H9 (cell line): Measurements from ENCODE around the gene NEDD4L. TPM values are rescaled to one million over a fixed set of nuclear protein-coding genes. Genes with fewer than 3 reads are reported as not detected.
A peak's percentile ranks its signal among the peaks of the same experiment; 100 is the strongest.

Experiments
- DNase-seq: peaks from one replicate; pipeline ENCODE4 v3.0.0-alpha.2; 2017
- H2AFZ ChIP-seq: one replicate; pipeline ENCODE4 v1.6.1; 2013; ENCODE audit warnings: mild to moderate bottlenecking, low read length, control low read depth, moderate library complexity
- H2AK5ac ChIP-seq: 2 replicates; pipeline ENCODE4 v1.6.1; 2013; ENCODE audit warnings: low read length, control low read depth, mixed read lengths; ENCODE audit not compliant: insufficient read length
- H2BK120ac ChIP-seq: one replicate; pipeline ENCODE4 v1.6.1; 2013; ENCODE audit warnings: low read depth, mild to moderate bottlenecking, low read length, control low read depth, inconsistent platforms; ENCODE audit not compliant: poor library complexity, severe bottlenecking
- H2BK12ac ChIP-seq: 2 replicates; pipeline ENCODE4 v1.6.1; 2013; ENCODE audit warnings: low read length, control low read depth, mixed read lengths, low read depth; ENCODE audit not compliant: insufficient read length
- H2BK15ac ChIP-seq: 2 replicates; pipeline ENCODE4 v1.6.1; 2013; ENCODE audit warnings: low read depth, low read length, control low read depth
- H2BK20ac ChIP-seq: one replicate; pipeline ENCODE4 v1.6.1; 2013; ENCODE audit warnings: low read depth, mild to moderate bottlenecking, low read length, control low read depth, inconsistent platforms; ENCODE audit not compliant: poor library complexity, severe bottlenecking
- H2BK5ac ChIP-seq: 2 replicates; pipeline ENCODE4 v1.6.1; 2013; ENCODE audit warnings: low read length, control low read depth, mixed read lengths; ENCODE audit not compliant: insufficient read length
- H3K14ac ChIP-seq: 2 replicates; pipeline ENCODE4 v1.6.1; 2013; ENCODE audit warnings: low read length, control low read depth; ENCODE audit not compliant: insufficient read depth
- H3K18ac ChIP-seq: 2 replicates; pipeline ENCODE4 v1.6.1; 2013; ENCODE audit warnings: low read depth, mild to moderate bottlenecking, mixed read lengths, low read length, control low read depth; ENCODE audit not compliant: insufficient read length
- H3K23ac ChIP-seq: 2 replicates; pipeline ENCODE4 v1.6.1; 2013; ENCODE audit warnings: low read length, control low read depth, mixed read lengths, low read depth; ENCODE audit not compliant: insufficient read length
- H3K23me2 ChIP-seq: 2 replicates; pipeline ENCODE4 v1.6.1; 2013; ENCODE audit warnings: low read depth, mild to moderate bottlenecking, mixed read lengths, low read length, control low read depth; ENCODE audit not compliant: insufficient read length, poor library complexity, severe bottlenecking
- H3K27ac ChIP-seq: 2 replicates; pipeline ENCODE4 v1.5.1; 2013; ENCODE audit warnings: low read length, control low read depth, mixed read lengths, low read depth; ENCODE audit not compliant: insufficient read length
- H3K27me3 ChIP-seq: 2 replicates; pipeline ENCODE4 v1.6.1; 2013; ENCODE audit warnings: low read length, control low read depth, inconsistent platforms; ENCODE audit not compliant: insufficient read depth
- H3K4ac ChIP-seq: 2 replicates; pipeline ENCODE4 v1.6.1; 2013; ENCODE audit warnings: low read depth, mild to moderate bottlenecking, control low read depth, inconsistent platforms, low read length, moderate library complexity
- H3K4me1 ChIP-seq: 2 replicates; pipeline ENCODE4 v1.6.1; 2013; ENCODE audit warnings: low read length, control low read depth, inconsistent platforms; ENCODE audit not compliant: insufficient read depth
- H3K4me2 ChIP-seq: 2 replicates; pipeline ENCODE4 v1.6.1; 2013; ENCODE audit warnings: low read length, control low read depth, mixed read lengths; ENCODE audit not compliant: insufficient read length, insufficient read depth
- H3K56ac ChIP-seq: 2 replicates; pipeline ENCODE4 v1.6.1; 2013; ENCODE audit warnings: low read depth, mild to moderate bottlenecking, mixed read lengths, low read length, control low read depth; ENCODE audit not compliant: insufficient read length
- H3K79me1 ChIP-seq: 2 replicates; pipeline ENCODE4 v1.6.1; 2013; ENCODE audit warnings: low read depth, mild to moderate bottlenecking, moderate library complexity, low read length, control low read depth, inconsistent platforms; ENCODE audit not compliant: insufficient read depth, poor library complexity, severe bottlenecking
- H3K79me2 ChIP-seq: 2 replicates; pipeline ENCODE4 v1.6.1; 2013; ENCODE audit warnings: low read length, control low read depth, inconsistent platforms; ENCODE audit not compliant: insufficient read depth
- H3K9ac ChIP-seq: 2 replicates; pipeline ENCODE4 v1.6.1; 2013; ENCODE audit warnings: low read length, control low read depth, mixed read lengths; ENCODE audit not compliant: insufficient read length; ENCODE audit errors: extremely low read depth
- H3K9me3 ChIP-seq: one replicate; pipeline ENCODE4 v1.6.1; 2013; ENCODE audit warnings: low read depth, low read length, inconsistent platforms; ENCODE audit not compliant: control insufficient read depth
- H3T11ph ChIP-seq: one replicate; pipeline ENCODE4 v1.6.1; 2013; ENCODE audit warnings: mild to moderate bottlenecking, low read length, control low read depth, inconsistent platforms
- H4K20me1 ChIP-seq: one replicate; pipeline ENCODE4 v1.6.1; 2013; ENCODE audit not compliant: control insufficient read depth, insufficient read length, insufficient read depth
- H4K5ac ChIP-seq: 2 replicates; pipeline ENCODE4 v1.6.1; 2013; ENCODE audit warnings: low read depth, mild to moderate bottlenecking, mixed read lengths, low read length, control low read depth; ENCODE audit not compliant: insufficient read length
- H4K8ac ChIP-seq: replicated peaks from 2 replicates; pipeline ENCODE4 v1.6.1; 2013; ENCODE audit warnings: low read length, control low read depth, mixed read lengths, low read depth; ENCODE audit not compliant: insufficient read length
- H4K91ac ChIP-seq: 2 replicates; pipeline ENCODE4 v1.6.1; 2013; ENCODE audit warnings: low read depth, mild to moderate bottlenecking, moderate library complexity, mixed read lengths, low read length, control low read depth; ENCODE audit not compliant: insufficient read length
- H3K27ac Mint-ChIP-seq, 3 experiments: 2 replicates in 2 of 3; 3 replicates in 1 of 3; pipeline ENCODE4 v1.8.0; 2020 to 2021; ENCODE audit warnings: mixed read lengths in 3 of 3, mild to moderate bottlenecking in 1 of 3, moderate library complexity in 1 of 3
- H3K27me3 Mint-ChIP-seq: 2 replicates; pipeline ENCODE4 v1.8.0; 2021; ENCODE audit warnings: low read depth, mild to moderate bottlenecking, moderate library complexity, mixed read lengths
- H3K36me3 Mint-ChIP-seq, 3 experiments: 2 replicates in 2 of 3; 3 replicates in 1 of 3; pipeline ENCODE4 v1.8.0; 2020 to 2021; ENCODE audit warnings: low read depth in 3 of 3, mixed read lengths in 3 of 3; ENCODE audit not compliant: insufficient read depth in 1 of 3
- H3K4me1 Mint-ChIP-seq, 2 experiments: 2 replicates each; pipeline ENCODE4 v1.8.0; 2020; ENCODE audit warnings: mixed read lengths in 2 of 2
- H3K4me3 Mint-ChIP-seq, 2 experiments: 2 replicates in 1 of 2; 3 replicates in 1 of 2; pipeline ENCODE4 v1.8.0; 2020 to 2021; ENCODE audit warnings: mild to moderate bottlenecking in 2 of 2, mixed read lengths in 2 of 2, moderate library complexity in 1 of 2
- H3K9me3 Mint-ChIP-seq, 2 experiments: 2 replicates in 1 of 2; 3 replicates in 1 of 2; pipeline ENCODE4 v1.8.0; 2020; ENCODE audit warnings: mild to moderate bottlenecking in 2 of 2, mixed read lengths in 2 of 2, moderate library complexity in 1 of 2
- WGBS: extraction: QIAGEN DNeasy Blood & Tissue Kit; methylation state at CpG from one replicate; pipeline ENCODE4 v1.1.7; 2013; ENCODE audit warnings: missing lambda C conversion rate, low lambda C conversion rate, mixed read lengths; ENCODE audit not compliant: insufficient read length; ENCODE audit errors: extremely low coverage; 5-methylcytosine and 5-hydroxymethylcytosine counted together
- total RNA-seq: library from RNA; stranded (reverse); gene quantifications from 2 replicates; pipeline ENCODE4 v1.2.1, GENCODE V29; 2021
- TF ChIP-seq, protein P1 (sequence below): fragments of 200-600 bp; sonication (generic); conservative IDR thresholded peaks from 3 replicates; pipeline ENCODE4 v1.8.0; 2021; ENCODE audit warnings: antibody characterized with exemption, mild to moderate bottlenecking

The NEDD4L gene
- total RNA-seq, 1 experiment from 2014 or later = 76.3 TPM

GRCh38 chr18:58058720-58059119 lies 14.7 kb downstream of the NEDD4L start:
- Histone ChIP-seq H3K9ac (no peak overlapping the region), H3K79me1 (peaks cover 2% of the 10 kb centered on the region), H4K20me1 (no peaks in the 10 kb centered on the region), H4K91ac (no peak overlapping the region), H3K18ac (no peak overlapping the region), H4K5ac (no peak overlapping the region), H3K27me3 (no peaks in the 10 kb centered on the region), H3K23me2 (no peaks in the 10 kb centered on the region), H3T11ph (no peak overlapping the region), H2AFZ (no peak overlapping the region), H3K4ac (no peak overlapping the region), H3K27ac (no peak overlapping the region), H2BK15ac (no peak overlapping the region), H3K14ac (no peak overlapping the region), H4K8ac (no peak overlapping the region), H2BK12ac (no peak overlapping the region), H3K79me2 (peaks cover 13% of the 10 kb centered on the region; the same call in 1 of the 2 replicates), H3K4me2 (no peak overlapping the region), H3K23ac (no peak overlapping the region), H2BK5ac (no peak overlapping the region), H2BK20ac (no peak overlapping the region), H3K4me1 (peaks cover 4% of the 10 kb centered on the region; the same call in 1 of the 2 replicates), H3K9me3 (no peaks in the 10 kb centered on the region), H2BK120ac (no peak overlapping the region), H2AK5ac (no peak overlapping the region), H3K56ac (no peak overlapping the region)
- WGBS = no CpG with 5 or more reads among the region's 3 CpGs
- no peak overlapping the region for H3K4me3 Mint-ChIP-seq
- H3K36me3 Mint-ChIP-seq = peaks cover 0 to 3% (median 2%) of the 10 kb centered on the region in 3 experiments
- peaks cover 22 to 29% of the 10 kb centered on the region in 2 experiments for H3K4me1 Mint-ChIP-seq
- no peaks in the 10 kb centered on the region for H3K27me3 Mint-ChIP-seq
- DNase-seq = no peak
- TF ChIP-seq, protein P1, sequence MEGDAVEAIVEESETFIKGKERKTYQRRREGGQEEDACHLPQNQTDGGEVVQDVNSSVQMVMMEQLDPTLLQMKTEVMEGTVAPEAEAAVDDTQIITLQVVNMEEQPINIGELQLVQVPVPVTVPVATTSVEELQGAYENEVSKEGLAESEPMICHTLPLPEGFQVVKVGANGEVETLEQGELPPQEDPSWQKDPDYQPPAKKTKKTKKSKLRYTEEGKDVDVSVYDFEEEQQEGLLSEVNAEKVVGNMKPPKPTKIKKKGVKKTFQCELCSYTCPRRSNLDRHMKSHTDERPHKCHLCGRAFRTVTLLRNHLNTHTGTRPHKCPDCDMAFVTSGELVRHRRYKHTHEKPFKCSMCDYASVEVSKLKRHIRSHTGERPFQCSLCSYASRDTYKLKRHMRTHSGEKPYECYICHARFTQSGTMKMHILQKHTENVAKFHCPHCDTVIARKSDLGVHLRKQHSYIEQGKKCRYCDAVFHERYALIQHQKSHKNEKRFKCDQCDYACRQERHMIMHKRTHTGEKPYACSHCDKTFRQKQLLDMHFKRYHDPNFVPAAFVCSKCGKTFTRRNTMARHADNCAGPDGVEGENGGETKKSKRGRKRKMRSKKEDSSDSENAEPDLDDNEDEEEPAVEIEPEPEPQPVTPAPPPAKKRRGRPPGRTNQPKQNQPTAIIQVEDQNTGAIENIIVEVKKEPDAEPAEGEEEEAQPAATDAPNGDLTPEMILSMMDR = no peak
- peak overlapping the region in 1 of 3 experiments; percentile 3; a peak in 1 of 7 replicates for H3K27ac Mint-ChIP-seq
- H3K9me3 Mint-ChIP-seq = no peaks in the 10 kb centered on the region
